Testis (tissue), 3 donors: ENCODE results near the gene INO80. TPM values are rescaled to one million over a fixed set of nuclear protein-coding genes. Genes with fewer than 3 reads are reported as not detected.

Experiments
- DNase-seq: peaks from one replicate; pipeline ENCODE4 v3.0.0-alpha.2; 2019
- H3K27ac ChIP-seq, 2 donors: fragments of 200-600 bp; sonication (generic); one replicate each; pipeline ENCODE4 v1.5.1; 2019
- H3K27me3 ChIP-seq: fragments of 200-600 bp; sonication (generic); one replicate; pipeline ENCODE4 v1.5.1; 2019
- H3K36me3 ChIP-seq: fragments of 200-600 bp; sonication (generic); one replicate; pipeline ENCODE4 v1.5.1; 2017; ENCODE audit warnings: low read depth; ENCODE audit errors: missing control alignments
- H3K4me1 ChIP-seq: fragments of 200-600 bp; sonication (generic); one replicate; pipeline ENCODE4 v1.5.1; 2019
- H3K4me3 ChIP-seq, 2 donors: fragments of 200-600 bp; sonication (generic); one replicate each; pipeline ENCODE4 v1.5.1; 2017 to 2019
- H3K9me3 ChIP-seq: fragments of 200-600 bp; sonication (generic); one replicate; pipeline ENCODE4 v1.5.1; 2017
- POLR2A ChIP-seq: fragments of 450-650 bp; IDR thresholded peaks from one replicate; pipeline ENCODE4 v1.6.1; 2017; ENCODE audit warnings: antibody characterized with exemption, mild to moderate bottlenecking, moderate library complexity
- WGBS, 2 donors: methylation state at CpG; one replicate each; pipeline ENCODE4 v1.1.5; 2018; 5-methylcytosine and 5-hydroxymethylcytosine counted together
- intact Hi-C: fragments of 100-400 bp; cut with DNase I; formaldehyde crosslinking; loops from one replicate; pipeline ENCODE4 v1.15.1; 2023; ENCODE audit warnings: low total_unique reads
- polyA plus RNA-seq: library from polyadenylated mRNA; stranded (reverse); fragments of 350-450 nt; fragmentation: Illumina TruSeq; extraction: RNeasy Lipid Tissue Mini Kit (QIAGEN cat#74804); gene quantifications from one replicate; pipeline ENCODE4 v1.2.3, GENCODE V29; 2014; ENCODE audit warnings: low read depth, low replicate concordance; ENCODE audit not compliant: insufficient read depth
- total RNA-seq, 2 donors: library from RNA; depleted of rRNA; stranded (reverse); fragments of >200 nt; gene quantifications; one replicate each; pipeline ENCODE4 v1.2.3, GENCODE V29; 2016
- TF ChIP-seq, protein P1 (sequence below), 3 experiments: fragments of 450-650 bp in 2 of 3; fragments of 200-600 bp in 1 of 3; sonication (generic) in 1 of 3; IDR thresholded peaks; one replicate each; pipeline ENCODE4 v1.5.1; 2016 to 2019; ENCODE audit warnings: antibody characterized with exemption in 3 of 3, mild to moderate bottlenecking in 2 of 3, moderate library complexity in 1 of 3

INO80 gene
- total and polyA plus RNA-seq, 3 donors from 2014 or later, result 21.2 to 44.2 (median 43.5) TPM

DNA sequence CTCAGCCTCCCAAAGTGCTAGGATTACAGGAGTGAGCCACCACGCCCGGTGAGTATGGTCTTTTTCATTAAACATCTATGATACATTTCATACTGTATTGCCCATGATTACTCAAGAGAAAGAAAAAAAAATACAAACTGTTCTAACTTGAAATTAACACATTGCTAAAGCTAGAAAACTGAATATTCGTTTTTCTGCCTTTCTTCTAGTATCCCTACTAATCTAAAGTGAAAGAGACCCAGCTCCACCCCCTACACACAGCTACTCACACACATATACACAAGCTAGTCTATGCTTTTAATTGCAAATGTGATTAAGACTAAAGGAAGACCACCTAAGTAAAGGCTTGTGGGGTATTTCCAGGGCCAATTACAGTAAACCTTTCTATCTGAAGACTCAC lies 43.1 kb downstream of the INO80 start:
- no peak for TF ChIP-seq POLR2A
- TF ChIP-seq, protein P1, sequence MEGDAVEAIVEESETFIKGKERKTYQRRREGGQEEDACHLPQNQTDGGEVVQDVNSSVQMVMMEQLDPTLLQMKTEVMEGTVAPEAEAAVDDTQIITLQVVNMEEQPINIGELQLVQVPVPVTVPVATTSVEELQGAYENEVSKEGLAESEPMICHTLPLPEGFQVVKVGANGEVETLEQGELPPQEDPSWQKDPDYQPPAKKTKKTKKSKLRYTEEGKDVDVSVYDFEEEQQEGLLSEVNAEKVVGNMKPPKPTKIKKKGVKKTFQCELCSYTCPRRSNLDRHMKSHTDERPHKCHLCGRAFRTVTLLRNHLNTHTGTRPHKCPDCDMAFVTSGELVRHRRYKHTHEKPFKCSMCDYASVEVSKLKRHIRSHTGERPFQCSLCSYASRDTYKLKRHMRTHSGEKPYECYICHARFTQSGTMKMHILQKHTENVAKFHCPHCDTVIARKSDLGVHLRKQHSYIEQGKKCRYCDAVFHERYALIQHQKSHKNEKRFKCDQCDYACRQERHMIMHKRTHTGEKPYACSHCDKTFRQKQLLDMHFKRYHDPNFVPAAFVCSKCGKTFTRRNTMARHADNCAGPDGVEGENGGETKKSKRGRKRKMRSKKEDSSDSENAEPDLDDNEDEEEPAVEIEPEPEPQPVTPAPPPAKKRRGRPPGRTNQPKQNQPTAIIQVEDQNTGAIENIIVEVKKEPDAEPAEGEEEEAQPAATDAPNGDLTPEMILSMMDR (IDR thresholded peaks at IDR 0.05), result no peak
- DNase-seq, result no peak
- 97 to 98% methylated on average over 3 of the region's 3 CpGs for WGBS, 2 donors
- intact Hi-C loops, result no loop called here
- no peak overlapping the region for H3K27ac ChIP-seq
- H3K4me3 ChIP-seq, result no peak overlapping the region
- H3K9me3 ChIP-seq, result no peaks in the 10 kb centered on the region
- no peaks in the 10 kb centered on the region for H3K36me3 ChIP-seq
- no peaks in the 10 kb centered on the region for H3K27me3 ChIP-seq
- H3K4me1 ChIP-seq, result no peaks in the 10 kb centered on the region

DNA sequence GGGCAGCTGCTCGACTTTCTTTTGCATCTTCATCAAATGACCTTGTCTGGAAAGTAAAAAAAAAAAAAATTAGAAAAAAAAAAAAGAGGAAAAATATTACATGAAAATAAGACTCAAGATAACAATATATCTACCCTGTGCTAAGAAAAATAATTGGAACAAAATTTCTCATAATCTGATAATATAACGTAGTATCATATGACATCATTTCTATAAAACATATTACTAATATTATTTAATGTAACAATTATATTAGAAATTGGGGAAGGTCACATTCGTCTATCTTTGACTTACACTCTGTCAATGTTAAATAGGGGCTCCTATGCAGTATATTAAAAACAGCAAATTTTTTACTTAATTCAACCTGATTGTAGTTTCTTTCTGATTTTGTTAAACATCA lies 44.1 kb downstream of the INO80 start:
- TF ChIP-seq POLR2A, result no peak
- TF ChIP-seq, protein P1 (IDR thresholded peaks at IDR 0.05), result no peak
- DNase-seq, result no peak
- Histone ChIP-seq H3K9me3 (no peaks in the 10 kb centered on the region), H3K27ac (no peak overlapping the region), H3K4me3 (no peak overlapping the region), H3K27me3 (no peaks in the 10 kb centered on the region), H3K36me3 (no peaks in the 10 kb centered on the region), H3K4me1 (no peaks in the 10 kb centered on the region)
- 91% methylated on average over 3 of the region's 3 CpGs for WGBS, 2 donors
- intact Hi-C loops, result no loop called here

DNA sequence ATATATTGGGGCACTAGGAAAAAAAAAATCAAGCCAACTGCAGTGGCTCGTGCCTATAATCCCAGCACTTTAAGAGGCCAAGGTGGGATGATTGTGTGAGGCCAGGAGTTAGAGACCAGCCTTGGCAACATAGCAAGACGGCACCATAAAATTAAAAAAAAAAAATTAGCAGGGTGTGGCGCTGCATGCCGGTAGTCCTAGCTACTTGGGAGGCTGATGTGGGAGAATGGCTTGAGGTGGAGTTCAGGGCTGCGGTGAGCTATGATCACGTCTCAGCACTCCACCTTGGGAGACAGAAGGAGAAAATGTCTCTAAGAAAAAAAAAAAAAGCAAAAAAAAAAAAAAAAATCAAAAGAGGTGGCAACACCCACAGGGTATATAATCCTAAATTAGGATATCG lies 49.6 kb downstream of the INO80 start:
- no peak for TF ChIP-seq POLR2A
- TF ChIP-seq, protein P1 (IDR thresholded peaks at IDR 0.05), result no peak
- Histone ChIP-seq H3K27me3 (no peaks in the 10 kb centered on the region), H3K36me3 (no peaks in the 10 kb centered on the region), H3K9me3 (no peaks in the 10 kb centered on the region), H3K4me1 (no peaks in the 10 kb centered on the region), H3K4me3 (no peak overlapping the region), H3K27ac (no peak overlapping the region)
- 85 to 89% methylated on average over 7 of the region's 7 CpGs for WGBS, 2 donors
- intact Hi-C loops, result no loop called here
- DNase-seq, result no peak

DNA sequence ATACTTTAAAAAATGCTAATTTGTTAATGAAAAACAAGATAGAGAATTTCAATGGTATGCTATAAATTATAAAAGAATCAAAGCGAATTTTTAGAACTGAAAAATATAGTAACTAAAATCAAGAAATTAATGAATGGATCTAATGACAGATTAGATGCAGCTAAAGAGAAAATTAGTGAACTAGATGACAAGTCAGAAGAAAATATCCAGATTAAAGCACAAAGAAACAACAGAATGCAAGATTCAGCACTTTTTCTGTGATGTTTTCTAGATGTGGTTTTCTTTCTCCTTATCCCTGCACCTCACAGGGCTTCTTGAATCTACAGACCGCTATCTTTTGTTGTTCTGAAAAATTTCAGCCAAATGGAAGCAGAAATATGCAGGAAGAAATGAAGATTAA lies 54.4 kb downstream of the INO80 start:
- H3K27ac ChIP-seq, result no peak overlapping the region
- 96 to 98% methylated on average over 2 of the region's 2 CpGs for WGBS, 2 donors
- H3K4me3 ChIP-seq, result no peak overlapping the region
- intact Hi-C loops, result no loop called here
- no peaks in the 10 kb centered on the region for H3K9me3 ChIP-seq
- H3K27me3 ChIP-seq, result no peaks in the 10 kb centered on the region
- H3K4me1 ChIP-seq, result no peaks in the 10 kb centered on the region
- DNase-seq, result no peak
- no peaks in the 10 kb centered on the region for H3K36me3 ChIP-seq
- TF ChIP-seq, protein P1 (IDR thresholded peaks at IDR 0.05), result no peak
- TF ChIP-seq POLR2A, result no peak

DNA sequence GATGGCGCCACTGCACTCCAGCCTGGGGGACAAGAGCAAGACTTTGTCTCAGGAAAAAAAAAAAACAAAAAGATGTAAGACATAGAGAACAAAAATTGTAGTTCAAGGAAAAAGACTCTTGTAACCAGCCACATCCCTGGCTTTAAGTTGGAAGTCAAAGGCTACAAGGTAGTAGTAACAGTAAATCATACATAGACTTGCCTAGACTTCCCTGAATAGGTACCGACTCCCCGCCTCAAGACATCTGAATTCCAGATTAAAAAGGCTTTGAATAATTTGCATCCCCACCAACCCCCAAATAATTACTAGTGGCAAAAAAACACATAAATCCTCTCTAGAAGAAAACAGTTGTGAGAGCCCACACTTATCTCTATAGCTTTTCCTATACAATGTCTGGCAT lies 55.6 kb downstream of the INO80 start:
- H3K9me3 ChIP-seq, result no peaks in the 10 kb centered on the region
- no peaks in the 10 kb centered on the region for H3K4me1 ChIP-seq
- WGBS, 2 donors, result 96 to 98% methylated on average over 3 of the region's 3 CpGs
- intact Hi-C loops, result no loop called here
- no peak overlapping the region for H3K27ac ChIP-seq
- H3K27me3 ChIP-seq, result no peaks in the 10 kb centered on the region
- H3K36me3 ChIP-seq, result no peaks in the 10 kb centered on the region
- no peak overlapping the region for H3K4me3 ChIP-seq
- no peak for DNase-seq
- no peak for TF ChIP-seq POLR2A
- TF ChIP-seq, protein P1 (IDR thresholded peaks at IDR 0.05), result no peak
